Measurements from ENCODE around the gene FSTL1.

Gene FSTL1

GRCh38 chr3:120348991-120349854 lies 101.6 kb downstream of the FSTL1 start, which contains the start of gene LRRC58:
TSS of gene LRRC58 (minus strand) at chr3:120349354. CDS start at chr3:120349243, 111 bp downstream.
- DNase-seq = peak; percentile 81 to 83

DNA sequence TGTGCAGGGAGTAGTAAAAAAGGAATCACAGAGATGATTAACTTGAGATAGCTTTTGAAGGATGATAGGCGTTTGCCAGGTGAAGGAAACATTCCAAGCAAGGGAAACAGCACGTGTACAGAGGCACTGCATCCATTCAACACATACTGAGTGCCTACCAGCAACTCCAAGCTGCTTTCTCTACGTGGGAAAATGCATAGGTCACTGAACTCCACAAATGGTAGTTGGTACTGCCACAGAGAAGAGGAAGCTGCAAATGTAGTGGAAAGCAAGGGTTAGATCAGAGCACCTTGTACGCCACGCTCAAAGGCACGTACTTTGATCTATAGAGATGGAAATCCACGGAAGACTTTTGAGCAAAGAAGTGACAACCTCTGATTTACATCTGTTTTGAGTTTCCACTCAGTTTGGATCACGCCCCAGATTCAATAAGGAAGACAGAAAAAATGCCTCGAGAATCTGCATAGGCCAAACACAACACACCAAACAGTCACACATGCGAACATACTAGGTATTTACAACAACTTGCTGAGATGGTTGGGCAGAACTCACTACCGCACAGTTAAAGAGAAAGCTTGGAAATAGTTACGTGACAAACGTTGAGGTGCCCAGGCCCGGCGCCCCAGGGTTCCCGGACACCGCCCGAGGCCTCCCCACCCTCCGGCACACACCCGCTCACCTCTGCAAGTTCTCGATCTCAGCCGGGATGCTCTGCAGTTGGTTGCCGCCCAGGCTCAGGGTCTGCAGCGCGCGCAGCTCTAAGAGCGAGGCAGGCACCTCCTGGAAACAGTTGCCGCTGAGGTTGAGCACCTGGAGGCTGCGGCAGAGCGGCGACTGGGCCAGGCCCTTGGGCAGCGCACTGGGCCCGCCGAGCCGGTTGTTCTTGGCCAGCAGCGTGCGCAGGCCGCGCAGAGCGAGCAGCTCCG lies 102.5 kb downstream of the FSTL1 start:
- DNase-seq = peak; percentile 44 to 54

GRCh38 chr3:120344349-120344748 lies 106.4 kb downstream of the FSTL1 start:
- no peak for DNase-seq

Measured in activated CD4-positive, alpha-beta T cell treated with anti-CD3 and anti-CD28 coated beads, Interleukin-2, amount 50 U/mL, for 4 hours (primary cell).